DOHH2 (cell line): ENCODE results near the gene THRB.

ENCODE experiments used
- H3F3A ChIP-seq: fragments of 200-600 bp; sonication (generic), shearing (Covaris generic); 2 replicates; pipeline ENCODE4 v1.6.0; 2016; ENCODE audit warnings: antibody characterized with exemption, mild to moderate bottlenecking; ENCODE audit not compliant: control insufficient read depth, insufficient read depth
- H3K27ac ChIP-seq: fragments of 200-600 bp; sonication (generic); 2 replicates; pipeline ENCODE4 v1.5.1; 2014; ENCODE audit warnings: low read depth, mild to moderate bottlenecking, low read length, moderate library complexity
- H3K27me3 ChIP-seq: fragments of 200-600 bp; sonication (generic); 2 replicates; pipeline ENCODE4 v1.6.1; 2014; ENCODE audit warnings: mild to moderate bottlenecking, low read length, mixed read lengths; ENCODE audit not compliant: control insufficient read depth
- H3K36me3 ChIP-seq: fragments of 200-600 bp; sonication (generic); 2 replicates; pipeline ENCODE4 v1.6.1; 2014; ENCODE audit warnings: mild to moderate bottlenecking, low read length, moderate library complexity, mixed read lengths; ENCODE audit not compliant: control insufficient read depth
- H3K4me1 ChIP-seq: fragments of 200-600 bp; sonication (generic); 2 replicates; pipeline ENCODE4 v1.6.1; 2014; ENCODE audit warnings: mild to moderate bottlenecking, low read length, mixed read lengths; ENCODE audit not compliant: control insufficient read depth
- H3K4me2 ChIP-seq: fragments of 200-600 bp; sonication (generic); 2 replicates; pipeline ENCODE4 v1.6.0; 2014; ENCODE audit warnings: mild to moderate bottlenecking, low read length, moderate library complexity
- H3K4me3 ChIP-seq: fragments of 200-600 bp; sonication (generic); 2 replicates; pipeline ENCODE4 v1.5.1; 2014; ENCODE audit warnings: mild to moderate bottlenecking, low read length, mixed read lengths
- H3K79me2 ChIP-seq: fragments of 200-600 bp; sonication (generic); 2 replicates; pipeline ENCODE4 v1.6.1; 2014; ENCODE audit warnings: mild to moderate bottlenecking, low read length, mixed read lengths; ENCODE audit not compliant: control insufficient read depth
- H3K9me2 ChIP-seq: fragments of 200-600 bp; sonication (generic); replicated peaks from 2 replicates; pipeline ENCODE4 v1.6.1; 2014; ENCODE audit warnings: mild to moderate bottlenecking, low read length, mixed read lengths; ENCODE audit not compliant: control insufficient read depth
- H3K9me3 ChIP-seq: fragments of 200-600 bp; sonication (generic); 2 replicates; pipeline ENCODE4 v1.6.1; 2014; ENCODE audit warnings: antibody characterized with exemption, low read length, mixed read lengths; ENCODE audit not compliant: control insufficient read depth, insufficient read depth
- H4K20me1 ChIP-seq: fragments of 200-600 bp; sonication (generic); 2 replicates; pipeline ENCODE4 v1.6.0; 2014; ENCODE audit warnings: low read depth, mild to moderate bottlenecking, antibody characterized with exemption, low read length, moderate library complexity; ENCODE audit not compliant: control insufficient read depth, insufficient read depth
- CTCF ChIP-seq: fragments of 200-600 bp; sonication (generic); IDR thresholded peaks from one replicate; pipeline ENCODE4 v1.5.1; 2014; ENCODE audit warnings: antibody characterized with exemption, mild to moderate bottlenecking, low read depth, low read length; ENCODE audit not compliant: poor library complexity, severe bottlenecking
- EZH2phosphoT487 ChIP-seq: fragments of 200-600 bp; sonication (generic); IDR thresholded peaks from 2 replicates; pipeline ENCODE4 v1.6.1; 2017; ENCODE audit warnings: borderline replicate concordance, mild to moderate bottlenecking, antibody characterized with exemption, low read length, moderate library complexity, mixed read lengths

Gene THRB

GRCh38 chr3:24323272-24323671 is 171.4 kb downstream of the THRB start:
- no peaks in the 10 kb centered on the region for H3F3A ChIP-seq
- 0 out of 2 replicates have a peak, but pooled peaks cover 3% of the 10 kb centered on the region for H3K27me3 ChIP-seq
- H3K4me1 ChIP-seq, result no peaks in the 10 kb centered on the region
- H4K20me1 ChIP-seq, result no peaks in the 10 kb centered on the region
- no peaks in the 10 kb centered on the region for H3K36me3 ChIP-seq
- H3K9me3 ChIP-seq, result no peaks in the 10 kb centered on the region
- H3K4me3 ChIP-seq, result no peak overlapping the region
- H3K27ac ChIP-seq, result no peak overlapping the region
- no peak overlapping the region for H3K4me2 ChIP-seq
- H3K9me2 ChIP-seq, result no peaks in the 10 kb centered on the region
- H3K79me2 ChIP-seq, result no peaks in the 10 kb centered on the region
- TF ChIP-seq CTCF (no peak), EZH2phosphoT487 (no peak)

GRCh38 chr3:24320601-24321000 is 174.0 kb downstream of the THRB start:
- H3F3A ChIP-seq, result no peaks in the 10 kb centered on the region
- no peak overlapping the region for H3K4me2 ChIP-seq

GRCh38 chr3:24318677-24319287 is 175.9 kb downstream of the THRB start:
- H3K79me2 ChIP-seq, result no peaks in the 10 kb centered on the region
- no peak overlapping the region for H3K27ac ChIP-seq
- TF ChIP-seq CTCF, result no peak
- TF ChIP-seq EZH2phosphoT487, result no peak
- no peak overlapping the region for H3K4me3 ChIP-seq
- H3F3A ChIP-seq, result no peaks in the 10 kb centered on the region
- H3K9me2 ChIP-seq, result no peaks in the 10 kb centered on the region
- no peaks in the 10 kb centered on the region for H3K4me1 ChIP-seq
- no peaks in the 10 kb centered on the region for H3K36me3 ChIP-seq
- no peaks in the 10 kb centered on the region for H4K20me1 ChIP-seq
- no peaks in the 10 kb centered on the region for H3K9me3 ChIP-seq
- H3K27me3 ChIP-seq, result 0 out of 2 replicates have a peak, but pooled peaks cover 3% of the 10 kb centered on the region
- H3K4me2 ChIP-seq, result no peak overlapping the region

More at GRCh38 chr3:24320601-24321000, 174.0 kb downstream of the THRB start:
- Histone ChIP-seq H3K4me1 (no peaks in the 10 kb centered on the region), H3K4me3 (no peak overlapping the region), H4K20me1 (no peaks in the 10 kb centered on the region), H3K79me2 (no peaks in the 10 kb centered on the region), H3K36me3 (no peaks in the 10 kb centered on the region), H3K27ac (no peak overlapping the region), H3K9me3 (no peaks in the 10 kb centered on the region), H3K9me2 (no peaks in the 10 kb centered on the region), H3K27me3 (0 out of 2 replicates have a peak, but pooled peaks cover 3% of the 10 kb centered on the region)
- TF ChIP-seq EZH2phosphoT487 (no peak), CTCF (no peak)
